Ishikawa (cell line): ENCODE results near the gene ZNF385C.

Experiments used
- CEBPB ChIP-seq: IDR thresholded peaks from 2 replicates; pipeline ENCODE4 v1.6.1; 2012
- CREB1 ChIP-seq: IDR thresholded peaks from 2 replicates; pipeline ENCODE4 v1.6.1; 2012; ENCODE audit warnings: low read depth
- EP300 ChIP-seq: IDR thresholded peaks from 2 replicates; pipeline ENCODE4 v1.6.1; 2012; ENCODE audit warnings: borderline replicate concordance
- RAD21 ChIP-seq: IDR thresholded peaks from 2 replicates; pipeline ENCODE4 v1.6.1; 2012; ENCODE audit warnings: low read depth
- TAF1 ChIP-seq: IDR thresholded peaks from 2 replicates; pipeline ENCODE4 v1.6.1; 2012; ENCODE audit warnings: low read depth, mild to moderate bottlenecking
- TCF12 ChIP-seq: IDR thresholded peaks from 2 replicates; pipeline ENCODE4 v1.6.1; 2012; ENCODE audit warnings: low read depth
- TEAD4 ChIP-seq: IDR thresholded peaks from 2 replicates; pipeline ENCODE4 v1.6.1; 2012
- USF1 ChIP-seq: IDR thresholded peaks from 2 replicates; pipeline ENCODE4 v1.6.1; 2012
- YY1 ChIP-seq: IDR thresholded peaks from 2 replicates; pipeline ENCODE4 v1.6.1; 2012; ENCODE audit warnings: low read depth

- TF ChIP-seq EP300, result no peak
- no peak for TF ChIP-seq CEBPB
- TF ChIP-seq RAD21, result no peak
- TF ChIP-seq USF1, result no peak
- no peak for TF ChIP-seq TEAD4
- no peak for TF ChIP-seq TCF12
- no peak for TF ChIP-seq CREB1
- no peak for TF ChIP-seq TAF1
- TF ChIP-seq YY1, result no peak
Observed at GRCh38 chr17:42120161-42120769, 22.0 kb upstream of the ZNF385C start.
